SJSA1 (cell line): ENCODE results near the gene BAZ2B. TPM values are rescaled to one million over a fixed set of nuclear protein-coding genes. Genes with fewer than 3 reads are reported as not detected.
"Not testable (repeated sequence)": the region's sequence is repeated elsewhere in the genome, so short reads cannot be mapped to it uniquely, and the experiment has no call there.

Source experiments
- DNase-seq, 2 experiments: peaks; one replicate each; pipeline ENCODE4 v3.0.0-alpha.2; 2015 to 2020; ENCODE audit warnings: low spot score in 2 of 2, low read depth in 1 of 2
- H3K27ac ChIP-seq: fragments of 250-450 bp; sonication (Bioruptor Pico); 2 replicates; pipeline ENCODE4 v1.5.1; 2020; ENCODE audit warnings: mild to moderate bottlenecking, moderate library complexity
- H3K27me3 ChIP-seq: fragments of 250-450 bp; sonication (Bioruptor Pico); replicated peaks from 2 replicates; pipeline ENCODE4 v1.5.1; 2020; ENCODE audit warnings: mild to moderate bottlenecking, moderate library complexity
- H3K36me3 ChIP-seq: fragments of 250-450 bp; sonication (Bioruptor Pico); 2 replicates; pipeline ENCODE4 v1.5.1; 2020; ENCODE audit warnings: mild to moderate bottlenecking
- H3K4me1 ChIP-seq: fragments of 250-450 bp; sonication (Bioruptor Pico); replicated peaks from 2 replicates; pipeline ENCODE4 v1.6.1; 2021; ENCODE audit warnings: mild to moderate bottlenecking
- H3K4me3 ChIP-seq: fragments of 250-450 bp; sonication (Bioruptor Pico); 2 replicates; pipeline ENCODE4 v1.5.1; 2020; ENCODE audit warnings: mild to moderate bottlenecking
- H3K9me3 ChIP-seq: fragments of 250-450 bp; sonication (Bioruptor Pico); replicated peaks from 2 replicates; pipeline ENCODE4 v1.5.1; 2020; ENCODE audit warnings: mild to moderate bottlenecking
- total RNA-seq: library from RNA; depleted of rRNA; stranded (reverse); fragments of >200 nt; shearing (Covaris generic); gene quantifications from 2 replicates; pipeline ENCODE4 v1.2.3, GENCODE V29; 2014

BAZ2B gene
- total RNA-seq, 1 experiment from 2014 or later = 15.0 TPM

GRCh38 chr2:159635006-159635789 is 18.9 kb upstream of the BAZ2B start:
- H3K4me3 ChIP-seq = no peak overlapping the region
- H3K36me3 ChIP-seq = no peaks in the 10 kb centered on the region
- peaks cover 9% of the 10 kb centered on the region for H3K4me1 ChIP-seq
- no peaks in the 10 kb centered on the region for H3K9me3 ChIP-seq
- no peaks in the 10 kb centered on the region; the same call in 1 of the 2 replicates for H3K27me3 ChIP-seq
- H3K27ac ChIP-seq = no peak overlapping the region
- no peak for DNase-seq

GRCh38 chr2:159633219-159633618 is 16.9 kb upstream of the BAZ2B start:
- Histone ChIP-seq H3K27me3 (no peaks in the 10 kb centered on the region; the same call in 1 of the 2 replicates), H3K36me3 (no peaks in the 10 kb centered on the region), H3K4me3 (no peak overlapping the region), H3K9me3 (no peaks in the 10 kb centered on the region), H3K27ac (no peak overlapping the region), H3K4me1 (peaks cover 6% of the 10 kb centered on the region)
- no peak for DNase-seq

- H3K36me3 ChIP-seq, DNase-seq, H3K27ac ChIP-seq, H3K27me3 ChIP-seq, H3K9me3 ChIP-seq, H3K4me1 ChIP-seq, H3K4me3 ChIP-seq: not testable (repeated sequence)
Measured at GRCh38 chr2:159625628-159626027, 9.3 kb upstream of the BAZ2B start.

- Histone ChIP-seq H3K27ac (no peak overlapping the region), H3K4me3 (no peak overlapping the region), H3K4me1 (no peaks in the 10 kb centered on the region), H3K9me3 (no peaks in the 10 kb centered on the region), H3K27me3 (no peaks in the 10 kb centered on the region), H3K36me3 (no peaks in the 10 kb centered on the region)
- DNase-seq = no peak
Measured at GRCh38 chr2:159623436-159623835, 7.1 kb upstream of the BAZ2B start.

GRCh38 chr2:159622966-159623365 is 6.6 kb upstream of the BAZ2B start:
- Histone ChIP-seq H3K27ac (no peak overlapping the region), H3K36me3 (no peaks in the 10 kb centered on the region), H3K9me3 (no peaks in the 10 kb centered on the region), H3K4me3 (no peak overlapping the region), H3K4me1 (no peaks in the 10 kb centered on the region), H3K27me3 (no peaks in the 10 kb centered on the region)
- no peak for DNase-seq

GRCh38 chr2:159620796-159621195 is 4.4 kb upstream of the BAZ2B start:
- Histone ChIP-seq H3K36me3 (no peaks in the 10 kb centered on the region; the same call in 1 of the 2 replicates), H3K27ac (no peak overlapping the region), H3K27me3 (no peaks in the 10 kb centered on the region), H3K4me1 (peaks cover 6% of the 10 kb centered on the region; the same call in 1 of the 2 replicates), H3K4me3 (no peak overlapping the region), H3K9me3 (no peaks in the 10 kb centered on the region)
- DNase-seq = no peak

GRCh38 chr2:159617646-159618045 is 1.3 kb upstream of the BAZ2B start:
- no peak for DNase-seq
- no peaks in the 10 kb centered on the region for H3K27me3 ChIP-seq
- H3K36me3 ChIP-seq = no peaks in the 10 kb centered on the region; the same call in 1 of the 2 replicates
- H3K4me3 ChIP-seq = no peak overlapping the region
- H3K4me1 ChIP-seq = peaks cover 6% of the 10 kb centered on the region; the same call in 1 of the 2 replicates
- no peak overlapping the region for H3K27ac ChIP-seq
- no peaks in the 10 kb centered on the region for H3K9me3 ChIP-seq

GRCh38 chr2:159617100-159617499 is 752 bp upstream of the BAZ2B start:
- no peak for DNase-seq
- Histone ChIP-seq H3K36me3 (no peaks in the 10 kb centered on the region; the same call in 1 of the 2 replicates), H3K27me3 (no peaks in the 10 kb centered on the region), H3K9me3 (no peaks in the 10 kb centered on the region), H3K4me1 (peaks cover 6% of the 10 kb centered on the region; the same call in 1 of the 2 replicates), H3K27ac (0 out of 2 replicates have a peak overlapping the region, but pooled peaks have one; percentile 92), H3K4me3 (no peak overlapping the region)

GRCh38 chr2:159615367-159616285 is 722 bp downstream of the BAZ2B start:
- peak overlapping the region; percentile 92 for H3K27ac ChIP-seq
- H3K9me3 ChIP-seq = no peaks in the 10 kb centered on the region
- DNase-seq = peak; percentile 76 to 87
- H3K4me1 ChIP-seq = peaks cover 6% of the 10 kb centered on the region; the same call in 1 of the 2 replicates
- no peaks in the 10 kb centered on the region; the same call in 1 of the 2 replicates for H3K36me3 ChIP-seq
- H3K4me3 ChIP-seq = peak overlapping the region; percentile 71
- no peaks in the 10 kb centered on the region for H3K27me3 ChIP-seq

- Histone ChIP-seq H3K9me3 (no peaks in the 10 kb centered on the region), H3K4me1 (peaks cover 6% of the 10 kb centered on the region; the same call in 1 of the 2 replicates), H3K27ac (peak overlapping the region; percentile 92), H3K4me3 (peak overlapping the region; percentile 71), H3K36me3 (no peaks in the 10 kb centered on the region; the same call in 1 of the 2 replicates), H3K27me3 (no peaks in the 10 kb centered on the region)
- peak in 1 of 2 experiments; percentile 80 for DNase-seq
Measured at GRCh38 chr2:159614534-159615366, 1.6 kb downstream of the BAZ2B start.

GRCh38 chr2:159613651-159614285 is 2.6 kb downstream of the BAZ2B start:
- no peak overlapping the region for H3K27ac ChIP-seq
- no peaks in the 10 kb centered on the region for H3K9me3 ChIP-seq
- peak in 1 of 2 experiments; percentile 19 for DNase-seq
- H3K36me3 ChIP-seq = no peaks in the 10 kb centered on the region; the same call in 1 of the 2 replicates
- H3K27me3 ChIP-seq = no peaks in the 10 kb centered on the region
- peak overlapping the region; percentile 71 for H3K4me3 ChIP-seq
- H3K4me1 ChIP-seq = peaks cover 6% of the 10 kb centered on the region; the same call in 1 of the 2 replicates

- Histone ChIP-seq H3K4me3 (no peak overlapping the region), H3K4me1 (peaks cover 6% of the 10 kb centered on the region; the same call in 1 of the 2 replicates), H3K9me3 (no peaks in the 10 kb centered on the region), H3K27ac (no peak overlapping the region), H3K27me3 (no peaks in the 10 kb centered on the region), H3K36me3 (no peaks in the 10 kb centered on the region; the same call in 1 of the 2 replicates)
- no peak for DNase-seq
Measured at GRCh38 chr2:159613091-159613490, 3.3 kb downstream of the BAZ2B start.
